H1 (cell line): ENCODE data around the gene ANKRD31. TPM values are rescaled to one million over a fixed set of nuclear protein-coding genes. Genes with fewer than 3 reads are reported as not detected.

ENCODE experiments used
- CTCF ChIA-PET: fragments of 300-600 bp; sonication (Branson Sonifier 250); formaldehyde crosslinking; loops from one replicate; lab custom pipeline; 2021; ENCODE audit not compliant: partially characterized antibody; lab: Charles Lee
- POLR2A ChIA-PET: fragments of 300-600 bp; sonication (Branson Sonifier 250); formaldehyde crosslinking; loops from one replicate; lab custom pipeline; 2021; ENCODE audit warnings: inconsistent platforms; ENCODE audit not compliant: partially characterized antibody; lab: Charles Lee
- DNase-seq, 2 experiments: peaks; one replicate each; pipeline versions ENCODE4 v3.0.0 to v3.0.0-alpha.2; 2010 to 2022; ENCODE audit warnings: low spot score in 2 of 2, low read depth in 1 of 2, mixed read lengths in 1 of 2
- FAIRE-seq: peaks from 2 replicates; lab custom pipeline; 2011; peaks lifted over from hg19 to GRCh38; lab: Jason Lieb, UNC
- H2AFZ ChIP-seq: 2 replicates; pipeline ENCODE4 v1.8.1; 2012; ENCODE audit warnings: low read length, inconsistent platforms
- H2AK5ac ChIP-seq: 2 replicates; pipeline ENCODE4 v1.6.1; 2013; ENCODE audit warnings: low read depth, low read length
- H2BK120ac ChIP-seq: replicated peaks from 2 replicates; pipeline ENCODE3; 2013; ENCODE audit warnings: low read depth, low read length, inconsistent platforms
- H2BK12ac ChIP-seq: 2 replicates; pipeline ENCODE4 v1.6.1; 2013; ENCODE audit warnings: low read depth, low read length
- H2BK15ac ChIP-seq: 2 replicates; pipeline ENCODE4 v1.6.1; 2013; ENCODE audit warnings: low read length
- H2BK20ac ChIP-seq: 2 replicates; pipeline ENCODE4 v1.6.1; 2013; ENCODE audit warnings: low read length
- H2BK5ac ChIP-seq: 2 replicates; pipeline ENCODE4 v1.6.1; 2013; ENCODE audit warnings: low read depth, low read length
- H3K14ac ChIP-seq: 2 replicates; pipeline ENCODE4 v1.6.1; 2013; ENCODE audit warnings: inconsistent platforms; ENCODE audit not compliant: insufficient read length
- H3K18ac ChIP-seq: 2 replicates; pipeline ENCODE4 v1.6.1; 2013; ENCODE audit warnings: low read length; ENCODE audit errors: extremely low read depth
- H3K23ac ChIP-seq: 2 replicates; pipeline ENCODE4 v1.6.1; 2013; ENCODE audit warnings: inconsistent platforms; ENCODE audit not compliant: insufficient read length
- H3K23me2 ChIP-seq: 2 replicates; pipeline ENCODE4 v1.6.1; 2013; ENCODE audit warnings: low read depth, low read length
- H3K27ac ChIP-seq: 2 replicates; pipeline ENCODE4 v1.6.1; 2011; ENCODE audit warnings: low read depth, low read length, inconsistent platforms
- H3K27me3 ChIP-seq, 4 experiments: replicated peaks in 1 of 4; 1 replicate in 1 of 4; 2 replicates in 3 of 4; pipeline versions ENCODE4 v1.6.1 to v1.8.1; 2011 to 2013; ENCODE audit warnings: low read length in 3 of 4, mild to moderate bottlenecking in 3 of 4, inconsistent platforms in 2 of 4, mixed read lengths in 2 of 4, moderate library complexity in 1 of 4; ENCODE audit not compliant: control insufficient read depth in 3 of 4, insufficient read depth in 3 of 4; ENCODE audit errors: extremely low read depth in 1 of 4
- H3K36me3 ChIP-seq, 4 experiments: 2 replicates each; pipeline versions ENCODE4 v1.6.1 to v1.8.1; 2011 to 2013; ENCODE audit warnings: mild to moderate bottlenecking in 4 of 4, low read length in 3 of 4, moderate library complexity in 2 of 4, control low read depth in 1 of 4, inconsistent platforms in 1 of 4; ENCODE audit not compliant: insufficient read depth in 4 of 4, control insufficient read depth in 2 of 4
- H3K4ac ChIP-seq: replicated peaks from 2 replicates; pipeline ENCODE3; 2013; ENCODE audit warnings: low read length, low read depth, mixed read lengths, inconsistent platforms; ENCODE audit not compliant: insufficient read length
- H3K4me1 ChIP-seq, 4 experiments: replicated peaks in 1 of 4; 1 replicate in 1 of 4; 2 replicates in 3 of 4; pipeline versions ENCODE4 v1.6.1 to v1.8.1; 2011 to 2013; ENCODE audit warnings: low read length in 3 of 4, inconsistent platforms in 2 of 4, mixed read lengths in 1 of 4; ENCODE audit not compliant: insufficient read depth in 4 of 4, control insufficient read depth in 3 of 4
- H3K4me2 ChIP-seq, 2 experiments: 2 replicates each; pipeline versions ENCODE4 v1.6.1 to v1.8.1; 2011 to 2013; ENCODE audit warnings: low read depth in 2 of 2, low read length in 2 of 2, control low read depth in 1 of 2, inconsistent platforms in 1 of 2, mild to moderate bottlenecking in 1 of 2; ENCODE audit not compliant: insufficient read depth in 1 of 2
- H3K4me3 ChIP-seq, 4 experiments: fragments of 200-600, 300-600 bp in 1 of 4; sonication (generic), shearing (Covaris generic), sonication (Bioruptor Twin) in 1 of 4; 2 replicates each; pipeline versions ENCODE4 v1.5.1 to v1.8.1; 2011 to 2016; ENCODE audit warnings: low read length in 4 of 4, low read depth in 3 of 4, control low read depth in 2 of 4, inconsistent platforms in 2 of 4, mild to moderate bottlenecking in 2 of 4, mixed read lengths in 1 of 4, moderate library complexity in 1 of 4; ENCODE audit not compliant: insufficient read depth in 2 of 4; ENCODE audit errors: extremely low read depth in 1 of 4
- H3K56ac ChIP-seq: replicated peaks from 2 replicates; pipeline ENCODE3; 2013; ENCODE audit warnings: low read depth, mild to moderate bottlenecking, mixed read lengths, low read length, inconsistent platforms; ENCODE audit not compliant: insufficient read length
- H3K79me1 ChIP-seq: 2 replicates; pipeline ENCODE4 v1.6.1; 2013; ENCODE audit warnings: low read depth, low read length, control low read depth
- H3K79me2 ChIP-seq, 2 experiments: 2 replicates each; pipeline versions ENCODE4 v1.6.1 to v1.8.1; 2012 to 2013; ENCODE audit warnings: low read length in 2 of 2, mild to moderate bottlenecking in 2 of 2, inconsistent platforms in 1 of 2; ENCODE audit not compliant: insufficient read depth in 2 of 2, control insufficient read depth in 1 of 2
- H3K9ac ChIP-seq, 4 experiments: replicated peaks in 1 of 4; 1 replicate in 1 of 4; 2 replicates in 3 of 4; pipeline versions ENCODE4 v1.6.1 to v1.8.1; 2011 to 2013; ENCODE audit warnings: low read depth in 3 of 4, low read length in 3 of 4, control low read depth in 2 of 4, mild to moderate bottlenecking in 2 of 4, moderate library complexity in 2 of 4, inconsistent platforms in 1 of 4; ENCODE audit errors: extremely low read depth in 1 of 4
- H3K9me3 ChIP-seq, 2 experiments: 2 replicates each; pipeline versions ENCODE4 v1.6.1 to v1.8.1; 2012 to 2013; ENCODE audit warnings: mild to moderate bottlenecking in 2 of 2, moderate library complexity in 2 of 2, control low read depth in 1 of 2, inconsistent platforms in 1 of 2, low read depth in 1 of 2, low read length in 1 of 2, mixed read lengths in 1 of 2; ENCODE audit not compliant: insufficient read depth in 2 of 2
- H4K20me1 ChIP-seq, 2 experiments: replicated peaks in 1 of 2; 2 replicates each; pipeline versions ENCODE3 to v1.8.1; 2011 to 2013; ENCODE audit warnings: inconsistent platforms in 2 of 2, low read length in 2 of 2, mild to moderate bottlenecking in 1 of 2; ENCODE audit not compliant: insufficient read depth in 2 of 2, control insufficient read depth in 1 of 2
- H4K5ac ChIP-seq: 2 replicates; pipeline ENCODE4 v1.6.1; 2013; ENCODE audit warnings: low read length, low read depth, mixed read lengths, inconsistent platforms; ENCODE audit not compliant: insufficient read length
- H4K8ac ChIP-seq: 2 replicates; pipeline ENCODE4 v1.8.0; 2013; ENCODE audit warnings: mild to moderate bottlenecking, moderate library complexity, low read length, inconsistent platforms; ENCODE audit not compliant: insufficient read depth; ENCODE audit errors: extremely low read depth
- H4K91ac ChIP-seq: replicated peaks from 2 replicates; pipeline ENCODE3; 2013; ENCODE audit warnings: low read length, mixed read lengths, inconsistent platforms; ENCODE audit not compliant: insufficient read length
- RNF2 ChIP-seq: fragments of 200-900, 300-1000 bp; sonication (generic); IDR thresholded peaks from 2 replicates; pipeline ENCODE4 v1.7.1; 2016; ENCODE audit warnings: borderline replicate concordance, low read depth, mild to moderate bottlenecking, antibody characterized with exemption, low read length; ENCODE audit not compliant: poor library complexity, severe bottlenecking; ENCODE audit errors: missing control alignments
- TEAD4 ChIP-seq: IDR thresholded peaks from 2 replicates; pipeline ENCODE4 v1.6.1; 2012; ENCODE audit warnings: low read depth, low read length, inconsistent platforms, mixed read lengths
- USF2 ChIP-seq: IDR thresholded peaks from 2 replicates; pipeline ENCODE4 v1.6.1; 2011; ENCODE audit warnings: low read length, improper control_type of control experiment
- WGBS, 2 experiments: shearing (Covaris generic) in 1 of 2; methylation state at CpG; one replicate each; pipeline versions ENCODE4 v1.1.6 to v1.1.7; 2013 to 2015; ENCODE audit warnings: low lambda C conversion rate in 2 of 2, mixed read lengths in 2 of 2, inconsistent platforms in 1 of 2, low coverage in 1 of 2, missing lambda C conversion rate in 1 of 2; ENCODE audit not compliant: insufficient replicate concordance in 2 of 2, insufficient coverage in 1 of 2, insufficient read length in 1 of 2; ENCODE audit errors: extremely low coverage in 1 of 2, missing lambda C conversion rate in 1 of 2; 5-methylcytosine and 5-hydroxymethylcytosine counted together
- polyA plus RNA-seq, 7 experiments: library from polyadenylated mRNA; depleted of rRNA in 3 of 7; stranded (reverse) in 5 of 7; unstranded in 2 of 7; fragments of >200 nt in 5 of 7; fragments of 200-250 nt in 2 of 7; gene quantifications; 1 replicate in 5 of 7; 2 replicates in 1 of 7; 4 replicates in 1 of 7; pipeline versions ENCODE4 v1.2.1 to v1.2.3, GENCODE V29; 2011 to 2013; ENCODE audit warnings: missing spikeins in 2 of 7, mixed read lengths in 2 of 7
- total RNA-seq: library from RNA; stranded (reverse); fragmentation: NEBNext Ultra II Directional; extraction: Animal tissue kit (Norgen Biotek cat#: 25700); gene quantifications from 2 replicates; pipeline ENCODE4 v1.2.1, GENCODE V29; 2021

The ANKRD31 gene
- total and polyA plus RNA-seq, 2 of the 8 experiments (the other 6 are each of a cell fraction or from before 2014, with no cell fraction given): 0.05 to 0.06 TPM

GRCh38 chr5:75140277-75140676 is 96.4 kb downstream of the ANKRD31 start:
- DNase-seq: no peak
- no peak overlapping the region for H3K4me2 ChIP-seq
- POLR2A ChIA-PET: no interaction called here
- H2AK5ac ChIP-seq: no peak overlapping the region
- no peak overlapping the region for H3K9ac ChIP-seq
- H3K79me2 ChIP-seq: no peaks in the 10 kb centered on the region
- H4K20me1 ChIP-seq: no peaks in the 10 kb centered on the region
- no peak overlapping the region for H3K14ac ChIP-seq
- H3K9me3 ChIP-seq: no peaks in the 10 kb centered on the region
- H3K4me1 ChIP-seq: peaks cover 0 to 7% (median 2%) of the 10 kb centered on the region in 4 experiments; a peak in 3 of 7 replicates
- no peak overlapping the region for H2BK20ac ChIP-seq
- WGBS, 2 experiments: 90% methylated on average over 3 of the region's 3 CpGs; no CpG with 5 or more reads in 1 of the 2 experiments
- no peak overlapping the region for H3K27ac ChIP-seq
- TF ChIP-seq TEAD4 (no peak), USF2 (no peak), RNF2 (no peak)
- TF ChIP-seq, all 59 proteins: peak for 0
- Histone ChIP-seq H3K27me3 (no peaks in the 10 kb centered on the region), H4K5ac (no peak overlapping the region), H3K4ac (no peak overlapping the region), H4K8ac (no peak overlapping the region), H3K4me3 (no peak overlapping the region), H2BK5ac (no peak overlapping the region), H3K79me1 (no peaks in the 10 kb centered on the region), H4K91ac (no peak overlapping the region), H2BK12ac (no peak overlapping the region), H3K18ac (no peak overlapping the region), H3K23me2 (no peaks in the 10 kb centered on the region), H2BK15ac (no peak overlapping the region), H3K36me3 (no peaks in the 10 kb centered on the region), H2AFZ (no peak overlapping the region), H3K23ac (no peak overlapping the region), H3K56ac (no peak overlapping the region), H2BK120ac (no peak overlapping the region)
- CTCF ChIA-PET: interaction anchor here (1.0 kb wide), 2 partner anchors 27 to 121 kb away, joined by 3 to 4 read pairs; no protein-coding TSS in a partner anchor
- FAIRE-seq: no peak
